ENCODE data around the gene MYO5A.

- TF ChIP-seq REST (IDR thresholded peaks at IDR 0.05; ENCODE audit: insufficient read depth in 1 of 2, low read depth in 2 of 2, low read length in 2 of 2) (no peak), SIN3A (IDR thresholded peaks at IDR 0.05; ENCODE audit: borderline replicate concordance, insufficient read depth, low read length) (no peak), TAF1 (IDR thresholded peaks at IDR 0.05; ENCODE audit: borderline replicate concordance, insufficient read depth, low read length) (no peak)
These were observed 19.0 kb downstream of the MYO5A start for GRCh38 chr15:52509500-52510245.

All from PFSK-1 (cell line).